CD14-positive monocyte (primary cell): ENCODE results near the gene SCAI. TPM values are rescaled to one million over a fixed set of nuclear protein-coding genes. Genes with fewer than 3 reads are reported as not detected.

Source experiments
- DNase-seq, 3 donors: peaks; one replicate each; pipeline ENCODE4 v3.0.0-alpha.2; 2011 to 2022
- H2AFZ ChIP-seq: 2 replicates; pipeline ENCODE4 v1.6.0; 2012; ENCODE audit warnings: mild to moderate bottlenecking, low read depth, low read length, inconsistent platforms; ENCODE audit not compliant: insufficient read depth, poor library complexity, severe bottlenecking
- H3K27ac ChIP-seq, 2 donors: 1 replicate in 1 of 2; 2 replicates in 1 of 2; pipeline ENCODE4 v1.5.1; 2012 to 2013; ENCODE audit warnings: low read length in 2 of 2, control low read depth in 1 of 2, inconsistent platforms in 1 of 2, low read depth in 1 of 2, mild to moderate bottlenecking in 1 of 2
- H3K27me3 ChIP-seq, 2 donors: one replicate each; pipeline versions ENCODE4 v1.6.0 to v1.6.1; 2011 to 2013; ENCODE audit warnings: low read length in 2 of 2; ENCODE audit not compliant: control insufficient read depth in 2 of 2, insufficient read depth in 2 of 2
- H3K36me3 ChIP-seq, 2 donors: replicated peaks in 1 of 2; 1 replicate in 1 of 2; 2 replicates in 1 of 2; pipeline versions ENCODE4 v1.5.1 to v1.6.1; 2012 to 2013; ENCODE audit warnings: low read length in 2 of 2, control low read depth in 1 of 2, inconsistent platforms in 1 of 2, mild to moderate bottlenecking in 1 of 2; ENCODE audit not compliant: insufficient read depth in 2 of 2, control insufficient read depth in 1 of 2
- H3K4me1 ChIP-seq, 2 donors: 1 replicate in 1 of 2; 2 replicates in 1 of 2; pipeline versions ENCODE4 v1.5.1 to v1.6.1; 2012 to 2013; ENCODE audit warnings: low read length in 2 of 2, control low read depth in 1 of 2, inconsistent platforms in 1 of 2, mild to moderate bottlenecking in 1 of 2, moderate library complexity in 1 of 2; ENCODE audit not compliant: insufficient read depth in 2 of 2, control insufficient read depth in 1 of 2
- H3K4me2 ChIP-seq: replicated peaks from 2 replicates; pipeline ENCODE3; 2012; ENCODE audit warnings: low read length, moderate library complexity, mild to moderate bottlenecking; ENCODE audit not compliant: poor library complexity, severe bottlenecking; ENCODE audit errors: extremely low read depth
- H3K4me3 ChIP-seq, 3 experiments: fragments of 200-600 bp in 1 of 3; sonication (generic) in 1 of 3; replicated peaks in 1 of 3; 1 replicate in 2 of 3; 2 replicates in 1 of 3; pipeline ENCODE4 v1.5.1; 2011 to 2013; ENCODE audit warnings: low read length in 3 of 3, mild to moderate bottlenecking in 3 of 3, control low read depth in 2 of 3, low read depth in 2 of 3, inconsistent platforms in 1 of 3, moderate library complexity in 1 of 3
- H3K79me2 ChIP-seq: 2 replicates; pipeline ENCODE4 v1.6.0; 2012; ENCODE audit warnings: mild to moderate bottlenecking, control low read depth, inconsistent platforms, low read length, moderate library complexity; ENCODE audit not compliant: insufficient read depth
- H3K9ac ChIP-seq: 2 replicates; pipeline ENCODE4 v1.6.0; 2017; ENCODE audit warnings: low read length, mild to moderate bottlenecking; ENCODE audit not compliant: insufficient read depth, poor library complexity, severe bottlenecking
- H3K9me3 ChIP-seq, 2 donors: replicated peaks in 1 of 2; 1 replicate in 1 of 2; 2 replicates in 1 of 2; pipeline versions ENCODE4 v1.5.1 to v1.6.1; 2012 to 2013; ENCODE audit warnings: low read length in 2 of 2, control low read depth in 1 of 2; ENCODE audit not compliant: control insufficient read depth in 1 of 2, insufficient read depth in 1 of 2
- H4K20me1 ChIP-seq: 2 replicates; pipeline ENCODE4 v1.6.0; 2012; ENCODE audit warnings: mild to moderate bottlenecking, low read length, control low read depth, moderate library complexity; ENCODE audit not compliant: insufficient read depth
- H3K27ac Mint-ChIP-seq, 7 donors: one replicate each; pipeline ENCODE4 v1.8.0; 2020; ENCODE audit warnings: mild to moderate bottlenecking in 7 of 7, mixed read lengths in 7 of 7, moderate library complexity in 6 of 7, inconsistent platforms in 2 of 7
- H3K27me3 Mint-ChIP-seq, 3 donors: one replicate each; pipeline ENCODE4 v1.8.0; 2021 to 2022; ENCODE audit warnings: low read depth in 3 of 3, mild to moderate bottlenecking in 3 of 3, mixed read lengths in 3 of 3, moderate library complexity in 3 of 3, inconsistent platforms in 1 of 3
- H3K36me3 Mint-ChIP-seq, 2 donors: one replicate each; pipeline ENCODE4 v1.8.0; 2020; ENCODE audit warnings: mixed read lengths in 2 of 2, inconsistent platforms in 1 of 2, mild to moderate bottlenecking in 1 of 2
- H3K4me1 Mint-ChIP-seq: one replicate; pipeline ENCODE4 v1.8.0; 2020; ENCODE audit warnings: mild to moderate bottlenecking, mixed read lengths
- H3K4me3 Mint-ChIP-seq, 2 donors: one replicate each; pipeline ENCODE4 v1.8.0; 2020; ENCODE audit warnings: mild to moderate bottlenecking in 2 of 2, mixed read lengths in 2 of 2, moderate library complexity in 1 of 2
- H3K9me3 Mint-ChIP-seq, 7 donors: one replicate each; pipeline ENCODE4 v1.8.0; 2020 to 2022; ENCODE audit warnings: mixed read lengths in 7 of 7, mild to moderate bottlenecking in 6 of 7, moderate library complexity in 6 of 7, inconsistent platforms in 2 of 7
- WGBS: methylation state at CpG from one replicate; pipeline ENCODE4 v1.1.5; 2013; ENCODE audit warnings: missing lambda C conversion rate; ENCODE audit not compliant: insufficient coverage; 5-methylcytosine and 5-hydroxymethylcytosine counted together
- intact Hi-C, 2 donors: fragments of 100-400 bp; cut with micrococcal nuclease; formaldehyde crosslinking; loops; one replicate each; pipeline versions ENCODE4 v1.15.0 to v1.15.1; 2023
- polyA plus RNA-seq, 3 donors: library from polyadenylated mRNA; depleted of rRNA in 1 of 3; unstranded in 2 of 3; stranded (reverse) in 1 of 3; fragments of 300-500 nt in 2 of 3; fragments of >200 nt in 1 of 3; fragmentation: Illumina TruSeq in 2 of 3; gene quantifications; 1 replicate in 2 of 3; 2 replicates in 1 of 3; pipeline ENCODE4 v1.2.3, GENCODE V29; 2012 to 2021
- TF ChIP-seq, protein P1 (sequence below): fragments of 200-600 bp; IDR thresholded peaks from one replicate; pipeline ENCODE4 v1.8.0; 2022; ENCODE audit warnings: antibody characterized with exemption, mild to moderate bottlenecking

SCAI gene
- polyA plus RNA-seq, 3 donors, result 0.76 to 1.4 (median 0.84) TPM

- H3K4me1 ChIP-seq, result peaks cover 0 to 5% of the 10 kb centered on the region in 2 donors
- intact Hi-C loops, result loop anchor here in 1 of 2 donors (10.0 kb wide), 1 partner anchor 175 kb away; the partner anchor contains the start of genes NR6A1 and OLFML2A
- Mint-ChIP-seq H3K4me3 (no peak overlapping the region), H3K36me3 (peaks cover 2% of the 10 kb centered on the region in 2 donors), H3K9me3 (no peaks in the 10 kb centered on the region), H3K27me3 (no peaks in the 10 kb centered on the region), H3K27ac (no peak overlapping the region), H3K4me1 (peaks cover 14% of the 10 kb centered on the region)
- H3K4me3 ChIP-seq, result no peak overlapping the region
- no peaks in the 10 kb centered on the region for H3K79me2 ChIP-seq
- no peaks in the 10 kb centered on the region for H3K27me3 ChIP-seq
- H3K9me3 ChIP-seq, result no peaks in the 10 kb centered on the region
- no peak overlapping the region for H3K27ac ChIP-seq
- H4K20me1 ChIP-seq, result no peaks in the 10 kb centered on the region
- TF ChIP-seq, protein P1, sequence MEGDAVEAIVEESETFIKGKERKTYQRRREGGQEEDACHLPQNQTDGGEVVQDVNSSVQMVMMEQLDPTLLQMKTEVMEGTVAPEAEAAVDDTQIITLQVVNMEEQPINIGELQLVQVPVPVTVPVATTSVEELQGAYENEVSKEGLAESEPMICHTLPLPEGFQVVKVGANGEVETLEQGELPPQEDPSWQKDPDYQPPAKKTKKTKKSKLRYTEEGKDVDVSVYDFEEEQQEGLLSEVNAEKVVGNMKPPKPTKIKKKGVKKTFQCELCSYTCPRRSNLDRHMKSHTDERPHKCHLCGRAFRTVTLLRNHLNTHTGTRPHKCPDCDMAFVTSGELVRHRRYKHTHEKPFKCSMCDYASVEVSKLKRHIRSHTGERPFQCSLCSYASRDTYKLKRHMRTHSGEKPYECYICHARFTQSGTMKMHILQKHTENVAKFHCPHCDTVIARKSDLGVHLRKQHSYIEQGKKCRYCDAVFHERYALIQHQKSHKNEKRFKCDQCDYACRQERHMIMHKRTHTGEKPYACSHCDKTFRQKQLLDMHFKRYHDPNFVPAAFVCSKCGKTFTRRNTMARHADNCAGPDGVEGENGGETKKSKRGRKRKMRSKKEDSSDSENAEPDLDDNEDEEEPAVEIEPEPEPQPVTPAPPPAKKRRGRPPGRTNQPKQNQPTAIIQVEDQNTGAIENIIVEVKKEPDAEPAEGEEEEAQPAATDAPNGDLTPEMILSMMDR, result no peak
- 60% methylated on average over 2 of the region's 2 CpGs for WGBS
- no peak overlapping the region for H3K4me2 ChIP-seq
- H3K9ac ChIP-seq, result no peak overlapping the region
- H2AFZ ChIP-seq, result no peak overlapping the region
- no peaks in the 10 kb centered on the region for H3K36me3 ChIP-seq
- no peak for DNase-seq
These were observed 193.9 kb downstream of the SCAI start for GRCh38 chr9:124949387-124949786.

DNA sequence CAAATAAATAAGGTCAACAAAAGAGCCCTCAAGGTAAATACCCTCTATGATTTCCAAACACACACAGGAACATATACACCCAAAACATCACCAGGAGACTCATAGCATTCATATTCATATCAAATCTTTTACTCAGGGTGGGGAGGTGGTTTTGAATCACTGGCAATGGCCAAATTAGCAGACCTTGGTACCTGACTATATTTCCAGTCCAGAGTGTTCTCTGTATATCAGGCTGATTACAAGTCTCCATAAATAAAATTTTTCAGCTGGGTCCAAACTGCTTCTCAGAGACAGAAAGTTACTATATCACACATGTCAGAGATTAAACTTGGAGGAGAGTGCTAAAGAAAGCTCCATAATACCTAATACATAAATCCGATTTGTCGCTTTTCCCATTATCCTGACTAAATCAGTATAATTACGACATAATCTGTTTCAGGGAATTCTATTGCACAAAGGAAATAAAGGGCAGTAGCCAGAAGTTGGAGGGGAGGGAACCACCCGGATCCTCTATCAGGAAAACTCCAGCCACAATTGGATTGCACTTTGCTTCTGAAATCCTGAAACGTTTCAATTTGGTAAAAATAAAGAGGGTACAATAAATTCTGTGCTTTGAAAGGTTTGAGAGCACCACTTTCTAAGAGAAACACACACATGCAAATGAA lies 195.5 kb downstream of the SCAI start:
- DNase-seq, result no peak
- H3K9me3 Mint-ChIP-seq, result no peaks in the 10 kb centered on the region
- Histone ChIP-seq H3K9me3 (no peaks in the 10 kb centered on the region), H3K4me3 (no peak overlapping the region), H3K36me3 (no peaks in the 10 kb centered on the region), H3K27ac (no peak overlapping the region), H4K20me1 (no peaks in the 10 kb centered on the region), H3K4me1 (peaks cover 0 to 5% of the 10 kb centered on the region in 2 donors), H2AFZ (no peak overlapping the region), H3K4me2 (no peak overlapping the region), H3K27me3 (no peaks in the 10 kb centered on the region), H3K79me2 (no peaks in the 10 kb centered on the region), H3K9ac (no peak overlapping the region)
- peaks cover 0 to 2% of the 10 kb centered on the region in 2 donors for H3K36me3 Mint-ChIP-seq
- intact Hi-C loops, result loop anchor here in 1 of 2 donors (10.0 kb wide), 1 partner anchor 173 kb away; the partner anchor contains the start of genes NR6A1 and OLFML2A
- H3K4me1 Mint-ChIP-seq, result peaks cover 16% of the 10 kb centered on the region
- no peak overlapping the region for H3K4me3 Mint-ChIP-seq
- H3K27me3 Mint-ChIP-seq, result no peaks in the 10 kb centered on the region
- TF ChIP-seq, protein P1, result no peak
- peak overlapping the region in 1 of 7 donors; percentile 64 for H3K27ac Mint-ChIP-seq
- WGBS, result no CpG with 5 or more reads among the region's 5 CpGs
